ENCODE data around the gene MIDN. TPM values are rescaled to one million over a fixed set of nuclear protein-coding genes. Genes with fewer than 3 reads are reported as not detected.

MIDN gene
- total RNA-seq, 2 experiments from 2014 or later: 46.5 to 47.9 TPM

DNA sequence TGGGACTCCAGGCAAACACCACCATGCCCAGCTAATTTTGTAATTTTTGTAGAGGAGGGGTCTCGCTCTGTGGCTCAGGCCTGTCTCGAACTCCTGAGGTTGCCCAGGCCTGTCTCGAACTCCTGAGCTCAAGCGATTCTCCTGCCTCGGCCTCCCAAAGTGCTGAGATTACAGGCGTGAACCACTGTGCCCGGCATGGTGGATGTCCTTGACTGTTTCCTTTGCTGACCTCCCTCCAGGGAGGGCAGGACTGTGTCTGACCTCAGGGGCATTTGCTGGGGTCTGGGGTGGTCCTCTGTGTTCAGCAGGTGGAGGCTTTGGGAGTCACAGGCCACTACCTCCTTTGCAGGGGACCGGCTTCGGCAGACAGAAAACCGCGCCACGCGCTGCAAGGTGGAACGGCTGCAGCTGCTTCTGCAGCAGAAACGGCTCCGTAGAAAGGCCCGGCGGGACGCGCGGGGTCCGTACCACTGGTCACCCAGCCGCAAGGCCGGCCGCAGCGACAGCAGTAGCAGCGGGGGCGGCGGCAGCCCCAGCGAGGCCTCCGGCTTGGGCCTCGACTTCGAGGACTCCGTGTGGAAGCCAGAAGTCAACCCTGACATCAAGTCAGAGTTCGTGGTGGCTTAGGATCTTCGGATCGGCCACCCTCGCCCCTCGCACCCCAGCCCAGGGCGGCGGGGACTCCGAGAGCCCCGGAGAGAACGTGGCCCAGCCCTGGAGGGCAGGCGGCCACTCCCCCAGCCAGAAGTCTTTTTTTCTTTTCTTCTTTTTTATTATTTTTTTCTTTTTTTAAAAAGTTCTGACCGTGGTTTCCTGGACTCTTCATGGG lies 8.5 kb downstream of the MIDN start:
- H3K36me3 Mint-ChIP-seq (ENCODE audit: low read depth): peaks cover 57% of the 10 kb centered on the region

DNA sequence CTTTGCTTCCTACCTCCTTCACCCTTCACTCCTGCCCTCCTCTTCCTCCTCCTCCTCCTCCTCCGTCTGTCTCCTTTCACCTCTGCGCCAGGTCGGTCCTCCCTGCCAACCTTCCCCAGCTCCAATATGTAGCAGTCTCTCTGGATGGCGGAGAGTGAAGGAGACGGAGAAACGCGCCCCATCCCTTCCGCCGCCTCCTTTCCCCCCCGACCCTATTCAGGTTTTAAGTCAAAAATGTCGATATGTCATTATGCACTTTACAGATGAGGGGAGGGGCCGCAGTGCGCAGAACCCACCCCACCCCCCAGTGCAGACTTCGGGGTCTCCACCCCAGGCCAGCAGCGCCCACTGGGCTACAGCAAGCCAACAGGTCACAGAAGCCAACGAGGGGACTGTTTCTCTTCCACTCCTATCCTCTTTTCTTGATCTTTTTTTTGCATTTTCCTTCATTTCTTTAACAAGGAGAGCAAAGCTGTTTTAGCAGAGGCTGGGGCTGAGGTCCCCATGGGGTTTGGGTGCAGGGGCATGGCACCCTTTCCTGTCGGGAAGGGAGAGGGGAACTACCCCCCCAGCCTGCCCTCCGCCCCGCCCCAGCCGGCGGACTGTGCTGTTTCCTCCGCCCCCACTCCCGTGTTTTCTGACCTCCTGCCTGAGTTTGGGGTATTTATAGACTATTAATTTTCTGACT lies 9.2 kb downstream of the MIDN start:
- DNase-seq: no peak
- ChIA-PET POLR2A (no interaction called here), CTCF (interaction anchor here (1.8 kb wide), 1 partner anchor 13 kb away, joined by 6 read pairs; no protein-coding TSS in a partner anchor)
- Mint-ChIP-seq H3K9me3 (ENCODE audit: low read depth) (no peaks in the 10 kb centered on the region), H3K27ac (peak overlapping the region; percentile 97), H3K4me3 (peak overlapping the region; percentile 95), H3K27me3 (no peaks in the 10 kb centered on the region), H3K36me3 (ENCODE audit: low read depth) (peaks cover 52% of the 10 kb centered on the region), H3K4me1 (peaks cover 52% of the 10 kb centered on the region)
- intact Hi-C loops (cut with DNase I, micrococcal nuclease): no loop called here
- ATAC-seq: no peak

More for the DNA sequence above, 8.5 kb downstream of the MIDN start:
- ATAC-seq (no peak), DNase-seq (no peak)
- peaks cover 47% of the 10 kb centered on the region for H3K4me1 Mint-ChIP-seq
- peak overlapping the region; percentile 95 for H3K4me3 Mint-ChIP-seq
- H3K9me3 Mint-ChIP-seq (ENCODE audit: low read depth): no peaks in the 10 kb centered on the region
- intact Hi-C loops (cut with DNase I, micrococcal nuclease): no loop called here
- POLR2A ChIA-PET: interaction anchor here (0.7 to 2.7 kb wide), 2 partner anchors 12 to 176 kb away, joined by 3 to 7 read pairs; partner anchors contain the start of gene CIRBP
- H3K27ac Mint-ChIP-seq: no peak overlapping the region
- no peaks in the 10 kb centered on the region for H3K27me3 Mint-ChIP-seq
- CTCF ChIA-PET: interaction anchor here (0.7 to 1.8 kb wide), 5 partner anchors 12 to 154 kb away, joined by 3 to 6 read pairs (median 4); partner anchors contain the start of gene CIRBP

DNA sequence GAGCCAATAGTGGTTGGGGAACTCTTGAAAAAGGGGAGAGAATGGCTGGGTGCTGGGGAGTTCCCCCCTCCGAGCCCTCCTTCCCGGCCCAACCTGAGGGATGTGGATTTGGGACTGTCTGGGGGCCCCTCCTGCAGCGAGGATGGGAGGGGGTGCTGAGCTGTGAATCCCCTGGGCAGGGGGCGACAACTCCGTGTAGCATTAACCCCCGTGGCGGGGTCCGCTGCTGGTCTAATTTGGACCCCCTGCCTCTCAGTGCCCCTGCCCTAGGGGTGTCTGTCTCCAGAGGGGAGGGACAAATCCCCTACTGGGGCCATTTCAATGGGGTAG lies 9.7 kb downstream of the MIDN start:
- POLR2A ChIA-PET: interaction anchor here (0.7 kb wide), 1 partner anchor 365 kb away, joined by 3 read pairs; the partner anchor contains the start of gene RNU6-9
- H3K36me3 Mint-ChIP-seq (ENCODE audit: low read depth): peaks cover 52% of the 10 kb centered on the region
- H3K4me1 Mint-ChIP-seq: peaks cover 56% of the 10 kb centered on the region

DNA sequence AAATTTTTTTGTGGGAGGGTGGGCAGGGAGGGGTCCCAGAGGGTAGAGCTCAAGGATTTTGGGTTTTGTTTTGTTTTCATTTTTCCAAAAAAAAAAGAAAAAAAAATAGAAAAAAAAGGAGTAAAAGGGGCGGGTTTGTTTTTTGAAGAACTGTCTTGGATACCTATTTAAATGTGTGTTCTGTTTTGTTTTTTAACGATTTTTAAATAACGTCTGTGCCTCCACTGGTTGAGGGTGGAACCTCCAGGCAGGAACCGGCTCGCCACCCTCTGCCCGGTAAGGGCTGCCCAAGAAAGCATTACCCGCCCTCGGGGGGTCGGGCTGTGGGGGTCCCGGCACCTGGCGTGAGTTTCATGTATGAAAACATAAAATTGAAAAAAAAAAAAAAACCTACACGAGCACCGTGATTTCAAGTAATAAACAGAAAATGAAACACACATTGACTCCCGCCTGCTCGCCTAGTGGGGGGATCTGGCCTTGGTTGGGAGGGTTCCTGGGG lies 10.4 kb downstream of the MIDN start:
- DNase-seq (no peak), ATAC-seq (peak; percentile 2)
- ChIA-PET POLR2A (interaction anchor here (0.7 kb wide), 1 partner anchor 365 kb away, joined by 3 read pairs; the partner anchor contains the start of gene RNU6-9), CTCF (interaction anchor here (1.2 kb wide), 1 partner anchor 10 kb away, joined by 4 read pairs; the partner anchor contains the start of gene CIRBP)
- Mint-ChIP-seq H3K9me3 (ENCODE audit: low read depth) (no peaks in the 10 kb centered on the region), H3K4me3 (peak overlapping the region; percentile 95), H3K4me1 (peaks cover 55% of the 10 kb centered on the region), H3K27ac (peak overlapping the region; percentile 97), H3K27me3 (no peaks in the 10 kb centered on the region), H3K36me3 (ENCODE audit: low read depth) (peaks cover 48% of the 10 kb centered on the region)
- intact Hi-C loops (cut with DNase I, micrococcal nuclease): no loop called here

More for the DNA sequence above, 9.7 kb downstream of the MIDN start:
- Mint-ChIP-seq H3K9me3 (ENCODE audit: low read depth) (no peaks in the 10 kb centered on the region), H3K27ac (peak overlapping the region; percentile 97), H3K4me3 (peak overlapping the region; percentile 95), H3K27me3 (no peaks in the 10 kb centered on the region)
- CTCF ChIA-PET: no interaction called here
- DNase-seq (no peak), ATAC-seq (no peak)
- intact Hi-C loops (cut with DNase I, micrococcal nuclease): no loop called here

- Mint-ChIP-seq H3K4me1 (peaks cover 55% of the 10 kb centered on the region), H3K9me3 (ENCODE audit: low read depth) (no peaks in the 10 kb centered on the region), H3K27ac (peak overlapping the region; percentile 97), H3K36me3 (ENCODE audit: low read depth) (peaks cover 47% of the 10 kb centered on the region), H3K4me3 (peak overlapping the region; percentile 95), H3K27me3 (no peaks in the 10 kb centered on the region)
- ATAC-seq (peak; percentile 50), DNase-seq (peak; percentile 82)
- POLR2A ChIA-PET: interaction anchor here (0.6 kb wide), 1 partner anchor 10 kb away, joined by 3 read pairs; the partner anchor contains the start of gene CIRBP
- intact Hi-C loops (cut with DNase I, micrococcal nuclease): no loop called here
- CTCF ChIA-PET: interaction anchor here (1.2 kb wide), 1 partner anchor 10 kb away, joined by 4 read pairs; the partner anchor contains the start of gene CIRBP
Measured at GRCh38 chr19:1259206-1259875, 11.0 kb downstream of the MIDN start.

DNA sequence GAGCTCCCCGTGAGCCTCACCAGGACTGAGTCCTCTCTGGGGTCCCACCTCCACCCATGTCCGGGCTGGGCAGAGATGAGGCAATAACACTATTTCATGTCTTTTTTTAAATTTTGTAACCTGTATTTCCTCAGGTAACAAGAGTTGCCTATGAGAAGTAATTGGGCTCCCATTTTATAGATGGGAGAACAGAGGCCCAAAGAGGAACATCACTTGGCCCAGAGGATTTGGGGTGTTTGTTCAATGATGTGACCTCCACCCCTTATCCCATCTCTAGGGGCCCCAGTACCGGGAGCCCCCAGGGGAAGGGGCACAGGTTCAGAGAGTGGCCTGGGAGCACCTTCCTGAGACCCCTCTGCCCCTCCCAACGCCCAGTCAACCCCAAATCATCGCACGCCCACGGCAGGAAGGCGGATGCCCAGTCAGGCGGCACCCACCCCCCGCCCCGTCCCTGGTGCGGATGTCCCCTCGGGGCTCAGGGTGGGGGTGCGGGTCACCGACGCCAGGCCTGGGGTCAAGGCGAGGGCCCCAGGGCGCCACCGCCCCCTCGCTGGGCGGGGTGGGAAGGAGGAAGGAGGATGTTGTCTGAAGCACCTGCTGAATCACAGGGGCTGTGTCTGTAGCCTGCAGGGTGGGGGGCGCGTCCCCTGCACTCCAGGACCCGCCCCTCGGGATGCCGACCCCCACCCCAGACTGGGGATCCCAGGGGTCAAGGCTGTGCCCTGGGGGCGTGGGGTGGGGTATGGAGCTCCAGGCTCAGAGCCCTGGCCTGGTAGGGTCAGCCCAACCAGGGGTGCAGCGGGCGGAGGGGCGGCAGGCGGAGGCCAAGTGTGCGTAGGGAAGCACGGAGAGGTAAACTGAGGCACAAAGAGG lies 11.7 kb downstream of the MIDN start:
- Mint-ChIP-seq H3K4me1 (peaks cover 50% of the 10 kb centered on the region), H3K36me3 (ENCODE audit: low read depth) (peaks cover 39% of the 10 kb centered on the region), H3K27ac (peak overlapping the region; percentile 97), H3K4me3 (peak overlapping the region; percentile 95), H3K27me3 (no peaks in the 10 kb centered on the region), H3K9me3 (ENCODE audit: low read depth) (no peaks in the 10 kb centered on the region)
- CTCF ChIA-PET: interaction anchor here (1.2 to 2.3 kb wide), 2 partner anchors 9 to 16 kb away, joined by 4 to 17 read pairs; partner anchors contain the start of gene CIRBP
- intact Hi-C loops (cut with DNase I, micrococcal nuclease): loop anchor here (1.0 to 10.0 kb wide), 4 partner anchors 9 to 835 kb away; partner anchors contain the start of genes CIRBP (in 1 of the 2), GPX4 (in 1 of the 2), IZUMO4 (in 1 of the 2) and MOB3A (in 1 of the 2)
- DNase-seq (peak; percentile 77), ATAC-seq (peak; percentile 19)
- POLR2A ChIA-PET: interaction anchor here (0.6 to 1.7 kb wide), 2 partner anchors 9 kb away, joined by 3 to 10 read pairs; partner anchors contain the start of gene CIRBP

DNA sequence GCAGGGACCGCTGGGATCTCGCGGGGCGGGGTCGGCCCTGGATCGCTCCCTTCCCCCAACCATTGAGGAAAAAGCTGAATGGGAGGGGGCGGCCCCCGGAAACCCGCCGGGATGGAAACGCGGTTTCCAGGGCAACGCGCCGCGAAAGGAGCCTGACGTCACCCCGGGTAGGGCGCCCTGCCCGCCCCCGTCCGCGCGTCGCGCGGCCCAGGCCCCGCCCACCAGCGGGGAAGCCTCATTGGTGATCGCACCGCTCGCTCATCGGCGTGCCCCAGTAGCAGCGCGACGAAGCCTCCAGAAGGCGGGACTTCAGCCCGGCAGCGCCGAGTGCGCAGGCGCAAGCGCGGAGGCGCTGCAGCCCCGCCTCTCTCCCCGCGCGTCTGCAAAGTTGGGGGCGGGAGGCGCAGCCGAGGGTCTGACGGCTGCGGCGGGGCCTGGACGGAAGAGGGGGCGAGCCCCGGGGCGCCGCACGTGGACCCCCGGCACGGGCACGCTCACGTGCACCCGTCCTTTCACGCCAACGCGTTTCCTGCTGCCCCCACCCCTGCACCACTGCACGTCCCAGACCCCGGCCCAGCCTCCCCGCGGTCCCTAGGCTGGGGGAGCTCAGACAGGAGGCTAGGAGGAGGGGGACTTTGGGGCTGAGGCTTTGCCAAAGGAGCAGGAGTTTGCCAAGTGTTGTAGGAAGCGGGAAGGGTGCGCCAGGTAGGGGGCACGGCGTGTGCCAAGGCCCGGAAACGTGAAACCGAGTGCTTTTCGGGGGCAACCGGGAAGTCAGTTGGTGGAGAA lies 12.6 kb downstream of the MIDN start:
- intact Hi-C loops (cut with DNase I, micrococcal nuclease): loop anchor here (1.0 to 10.0 kb wide), 5 partner anchors 8 to 834 kb away; partner anchors contain the start of genes CIRBP (in 1 of the 2), FAM174C (in 1 of the 2), GPX4 (in 1 of the 2) and IZUMO4 (in 1 of the 2)
- Mint-ChIP-seq H3K4me1 (peaks cover 54% of the 10 kb centered on the region), H3K4me3 (peak overlapping the region; percentile 95), H3K27ac (peak overlapping the region; percentile 87), H3K9me3 (ENCODE audit: low read depth) (no peaks in the 10 kb centered on the region), H3K36me3 (ENCODE audit: low read depth) (peaks cover 38% of the 10 kb centered on the region), H3K27me3 (no peaks in the 10 kb centered on the region)
- POLR2A ChIA-PET: interaction anchor here (0.6 to 1.7 kb wide), 3 partner anchors 8 to 247 kb away, joined by 4 to 10 read pairs (median 5); partner anchors contain the start of genes CIRBP and FAM174C
- DNase-seq (peak; percentile 99), ATAC-seq (peak; percentile 82)
- CTCF ChIA-PET: interaction anchor here (0.8 to 2.3 kb wide), 5 partner anchors 17 to 196 kb away, joined by 3 to 17 read pairs (median 5); partner anchors contain the start of gene ATP5F1D

- H3K4me1 Mint-ChIP-seq: peaks cover 56% of the 10 kb centered on the region
Measured at GRCh38 chr19:1261538-1261797, 13.1 kb downstream of the MIDN start.

More at GRCh38 chr19:1261538-1261797, 13.1 kb downstream of the MIDN start:
- ChIA-PET CTCF (interaction anchor here (0.8 to 2.3 kb wide), 6 partner anchors 8 to 197 kb away, joined by 3 to 17 read pairs (median 5); partner anchors contain the start of gene ATP5F1D), POLR2A (interaction anchor here (0.9 to 1.7 kb wide), 3 partner anchors 8 to 17 kb away, joined by 3 to 10 read pairs (median 4); partner anchors contain the start of genes CIRBP and FAM174C)
- peak overlapping the region; percentile 95 for H3K4me3 Mint-ChIP-seq
- peaks cover 32% of the 10 kb centered on the region for H3K36me3 Mint-ChIP-seq (ENCODE audit: low read depth)
- no peaks in the 10 kb centered on the region for H3K27me3 Mint-ChIP-seq
- H3K27ac Mint-ChIP-seq: peak overlapping the region; percentile 87
- H3K9me3 Mint-ChIP-seq (ENCODE audit: low read depth): no peaks in the 10 kb centered on the region
- ATAC-seq (no peak), DNase-seq (peak; percentile 42)
- intact Hi-C loops (cut with DNase I, micrococcal nuclease): loop anchor here in 1 of 2 experiments (1.0 to 10.0 kb wide), 3 partner anchors 14 to 833 kb away; partner anchors contain the start of genes FAM174C, GPX4, IZUMO4 and MOB3A
